Smooth muscle cell of trachea (primary cell): ENCODE results near the gene CLDN19. TPM values are rescaled to one million over a fixed set of nuclear protein-coding genes. Genes with fewer than 3 reads are reported as not detected.

Experiments
- total RNA-seq: library from RNA; depleted of rRNA; stranded (reverse); fragments of >200 nt; gene quantifications from 2 replicates; pipeline ENCODE4 v1.2.1, GENCODE V29; 2014

Gene CLDN19
- under 0.01 TPM in 1 of 2 replicates, not detected in the other for total RNA-seq

GRCh38 chr1:42739753-42740700, at the start of gene CLDN19:
Gene CLDN19 (minus strand): TSS chr1:42740236. CDS start chr1:42740063, 173 bp downstream.

GRCh38 chr1:42784946-42785693, 45.1 kb upstream of the CLDN19 start, which contains the start of gene TMEM269:
Gene TMEM269 (plus strand): TSS chr1:42784991. CDS start chr1:42789894, 4,903 bp downstream.

GRCh38 chr1:42766741-42767509, 26.9 kb upstream of the CLDN19 start, which contains the start of the genes C1orf50 and P3H1:
Gene C1orf50 (plus strand): TSS chr1:42767249. CDS start chr1:42767312, 63 bp downstream.
Gene P3H1 (minus strand): TSS chr1:42767028. CDS start chr1:42766971, 57 bp downstream.

Other genes starting within 250 kb of the CLDN19 start
- gene PPIH, start 81.8 kb downstream of the CLDN19 start, total RNA-seq: 9.6 and 44.7 TPM in 2 replicates
- 829 and 874 TPM in 2 replicates for gene YBX1, start 57.8 kb downstream of the CLDN19 start, total RNA-seq
- gene P3H1, start 26.8 kb upstream of the CLDN19 start, total RNA-seq: 104 and 141 TPM in 2 replicates
- gene C1orf50, start 27.0 kb upstream of the CLDN19 start, total RNA-seq: 4.4 and 4.5 TPM in 2 replicates
- gene TMEM269, start 44.8 kb upstream of the CLDN19 start, total RNA-seq: 0.15 and 0.17 TPM in 2 replicates
- gene ERMAP, start 76.9 kb upstream of the CLDN19 start, total RNA-seq: 19.6 and 22.7 TPM in 2 replicates
- 14.6 and 24.6 TPM in 2 replicates for gene SVBP, start 77.2 kb upstream of the CLDN19 start, total RNA-seq
- gene ZNF691, start 106.4 kb upstream of the CLDN19 start, total RNA-seq: 10.5 and 12.7 TPM in 2 replicates
- gene SLC2A1, start 218.6 kb upstream of the CLDN19 start, total RNA-seq: 50.8 and 114 TPM in 2 replicates